Measurements from ENCODE around the gene LCMT1.
"Not testable (repeated sequence)": the region's sequence is repeated elsewhere in the genome, so short reads cannot be mapped to it uniquely, and the experiment has no call there.

DNA sequence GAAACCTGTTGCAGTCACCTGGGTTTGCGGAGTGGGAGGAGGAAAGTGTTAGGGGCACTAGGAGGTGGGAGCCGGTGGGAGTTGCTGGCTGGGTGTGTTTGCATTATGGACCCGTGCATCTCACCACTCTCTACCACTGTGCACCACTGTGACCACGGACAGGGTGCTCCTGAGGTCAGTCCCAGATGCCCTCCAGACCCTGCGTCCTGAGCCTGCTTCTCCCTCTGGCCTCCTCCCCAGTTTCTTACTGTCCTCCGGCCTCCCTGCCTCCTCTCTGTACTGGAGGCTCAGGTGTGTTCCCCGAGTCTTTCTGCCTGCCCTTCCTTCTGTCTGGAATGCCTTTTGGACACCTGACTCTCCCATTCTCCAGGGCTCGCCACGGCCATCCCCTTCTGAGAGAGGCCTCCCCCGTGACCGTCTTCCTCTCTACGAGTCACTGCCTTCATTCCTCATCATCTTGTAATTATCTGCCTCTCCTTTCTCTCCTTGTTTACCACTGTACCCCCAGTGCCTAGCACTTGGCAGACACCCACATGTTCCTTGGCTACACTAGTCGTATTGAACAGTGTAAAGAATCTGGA, 14.6 kb downstream of the LCMT1 start:
- TF ChIP-seq, protein P1, sequence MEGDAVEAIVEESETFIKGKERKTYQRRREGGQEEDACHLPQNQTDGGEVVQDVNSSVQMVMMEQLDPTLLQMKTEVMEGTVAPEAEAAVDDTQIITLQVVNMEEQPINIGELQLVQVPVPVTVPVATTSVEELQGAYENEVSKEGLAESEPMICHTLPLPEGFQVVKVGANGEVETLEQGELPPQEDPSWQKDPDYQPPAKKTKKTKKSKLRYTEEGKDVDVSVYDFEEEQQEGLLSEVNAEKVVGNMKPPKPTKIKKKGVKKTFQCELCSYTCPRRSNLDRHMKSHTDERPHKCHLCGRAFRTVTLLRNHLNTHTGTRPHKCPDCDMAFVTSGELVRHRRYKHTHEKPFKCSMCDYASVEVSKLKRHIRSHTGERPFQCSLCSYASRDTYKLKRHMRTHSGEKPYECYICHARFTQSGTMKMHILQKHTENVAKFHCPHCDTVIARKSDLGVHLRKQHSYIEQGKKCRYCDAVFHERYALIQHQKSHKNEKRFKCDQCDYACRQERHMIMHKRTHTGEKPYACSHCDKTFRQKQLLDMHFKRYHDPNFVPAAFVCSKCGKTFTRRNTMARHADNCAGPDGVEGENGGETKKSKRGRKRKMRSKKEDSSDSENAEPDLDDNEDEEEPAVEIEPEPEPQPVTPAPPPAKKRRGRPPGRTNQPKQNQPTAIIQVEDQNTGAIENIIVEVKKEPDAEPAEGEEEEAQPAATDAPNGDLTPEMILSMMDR (conservative IDR thresholded peaks at IDR 0.05 in 1 of 2, IDR thresholded peaks at IDR 0.05 in 1 of 2; ENCODE audit: extremely low read depth in 1 of 2, insufficient read depth in 1 of 2, low read depth in 1 of 2, low read length in 2 of 2) = not testable (repeated sequence)
- not testable (repeated sequence) for TF ChIP-seq EZH2 (IDR thresholded peaks at IDR 0.05; ENCODE audit: borderline replicate concordance, low read length)
